Panc1 (cell line): Measurements from ENCODE around the gene CTAG2. TPM values are rescaled to one million over a fixed set of nuclear protein-coding genes. Genes with fewer than 3 reads are reported as not detected.

Source experiments
- ATAC-seq: fragments of 200-7000 bp; cut with Tn5 transposase; 2 replicates; pipeline ENCODE4 v1.9.1; 2020; ENCODE audit warnings: mild to moderate bottlenecking, moderate library complexity
- BruUV-seq: library from RNA; stranded (reverse); fragments of 400-500 nt; replicated peaks from 2 replicates; lab custom pipeline; 2021; lab: Mats Ljungman, UMichigan
- CTCF ChIA-PET: fragments of 300-600 bp; sonication (Branson Sonifier 250); formaldehyde crosslinking; loops from one replicate; lab custom pipeline; 2022; ENCODE audit warnings: antibody characterized with exemption; lab: Charles Lee
- POLR2A ChIA-PET: fragments of 300-600 bp; sonication (Branson Sonifier 250); formaldehyde crosslinking; loops from one replicate; lab custom pipeline; 2022; ENCODE audit warnings: antibody characterized with exemption; lab: Charles Lee
- DNase-seq: peaks from one replicate; pipeline ENCODE4 v3.0.0-alpha.2; 2010; ENCODE audit warnings: low read depth, low spot score
- H3K27ac ChIP-seq: 2 replicates; pipeline ENCODE4 v1.5.1; 2011; ENCODE audit warnings: mild to moderate bottlenecking, low read length, inconsistent platforms
- H3K27me3 ChIP-seq: fragments of 200-500 bp; sonication (Bioruptor generic); 2 replicates; pipeline ENCODE4 v1.6.0; 2014; ENCODE audit warnings: low read length, inconsistent platforms; ENCODE audit not compliant: control insufficient read depth, insufficient read depth
- H3K36me3 ChIP-seq: fragments of 200-500 bp; sonication (Bioruptor generic); 2 replicates; pipeline ENCODE4 v1.5.1; 2014; ENCODE audit warnings: inconsistent platforms, mild to moderate bottlenecking, low read length, moderate library complexity; ENCODE audit not compliant: control insufficient read depth, insufficient read depth
- H3K4me1 ChIP-seq: 2 replicates; pipeline ENCODE4 v1.5.1; 2011; ENCODE audit warnings: inconsistent platforms, mild to moderate bottlenecking, low read length, moderate library complexity; ENCODE audit not compliant: control insufficient read depth, insufficient read depth
- H3K4me3 ChIP-seq, 2 experiments: 2 replicates each; pipeline ENCODE4 v1.5.1; 2011 to 2012; ENCODE audit warnings: low read depth in 2 of 2, low read length in 2 of 2, mild to moderate bottlenecking in 2 of 2, inconsistent platforms in 1 of 2, moderate library complexity in 1 of 2
- H3K9me3 ChIP-seq: fragments of 200-500 bp; sonication (Bioruptor generic); 2 replicates; pipeline ENCODE4 v1.5.1; 2014; ENCODE audit warnings: low read depth, mild to moderate bottlenecking, inconsistent platforms, low read length, moderate library complexity; ENCODE audit not compliant: control insufficient read depth, insufficient read depth
- POLR2AphosphoS5 ChIP-seq: IDR thresholded peaks from 2 replicates; pipeline ENCODE4 v1.6.1; 2012; ENCODE audit warnings: mild to moderate bottlenecking, low read depth, low read length, moderate library complexity
- SIN3A ChIP-seq: IDR thresholded peaks from 2 replicates; pipeline ENCODE4 v1.6.1; 2012; ENCODE audit warnings: low read depth, mild to moderate bottlenecking, low read length, moderate library complexity, borderline replicate concordance; ENCODE audit not compliant: insufficient read depth
- TCF7L2 ChIP-seq: IDR thresholded peaks from 2 replicates; pipeline ENCODE4 v1.6.1; 2011; ENCODE audit warnings: mild to moderate bottlenecking, low read depth, low read length, inconsistent platforms
- in situ Hi-C: cut with HindIII; loops from 2 replicates; pipeline ENCODE4 v1.10.0; 2016; ENCODE audit warnings: low sequenced_read_pairs, low pct_unique_long_range_greater_than_20kb
- intact Hi-C: fragments of 100-400 bp; cut with micrococcal nuclease; formaldehyde crosslinking; loops from one replicate; pipeline ENCODE4 v1.10.0; 2022; ENCODE audit not compliant: unreplicated experiment
- total RNA-seq: library from RNA; stranded (reverse); gene quantifications from one replicate; pipeline ENCODE4 v1.2.1, GENCODE V29; 2021; ENCODE audit not compliant: unreplicated experiment
- TF ChIP-seq, protein P1 (sequence below), 2 experiments: IDR thresholded peaks; 2 replicates each; pipeline ENCODE4 v1.6.1; 2011 to 2012; ENCODE audit warnings: low read depth in 2 of 2, control low read depth in 1 of 2, low read length in 1 of 2, mild to moderate bottlenecking in 1 of 2, moderate library complexity in 1 of 2; ENCODE audit not compliant: insufficient read depth in 1 of 2
- TF ChIP-seq, protein P2 (sequence below): fragments of 450-650 bp; IDR thresholded peaks from 2 replicates; pipeline ENCODE4 v1.5.1; 2017; ENCODE audit warnings: mild to moderate bottlenecking

The CTAG2 gene
- total RNA-seq, 1 experiment from 2014 or later, result not detected

DNA sequence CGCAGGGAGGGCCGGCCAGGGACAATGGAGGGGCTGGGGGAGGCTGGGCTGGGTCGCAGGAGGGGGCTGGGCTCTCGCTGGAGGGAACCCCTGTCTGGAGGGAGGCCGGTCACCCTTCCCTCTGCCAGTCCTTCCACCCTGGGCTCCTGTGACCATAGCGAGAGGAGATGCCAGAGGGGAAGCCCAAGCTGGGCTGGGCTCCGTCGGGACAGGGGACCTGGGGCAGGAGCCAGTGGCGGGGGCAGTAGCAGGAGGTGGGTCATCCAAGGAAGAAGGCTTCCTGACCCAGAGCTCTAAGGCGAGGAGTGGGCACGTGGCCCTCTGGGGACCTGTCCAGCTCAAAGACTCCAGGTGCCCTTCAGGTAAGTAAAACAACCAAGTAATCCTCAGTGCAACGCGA, 51.2 kb downstream of the CTAG2 start:
- no TSS peak for BruUV-seq
- intact Hi-C loops, result no loop called here
- ChIA-PET POLR2A (no interaction called here), CTCF (no interaction called here)
- Histone ChIP-seq H3K4me1 (peaks cover 15% of the 10 kb centered on the region), H3K9me3 (no peaks in the 10 kb centered on the region), H3K27me3 (no peaks in the 10 kb centered on the region), H3K36me3 (no peaks in the 10 kb centered on the region), H3K4me3 (no peak overlapping the region), H3K27ac (0 out of 2 replicates have a peak overlapping the region, but pooled peaks have one; percentile 18)
- TF ChIP-seq SIN3A, result no peak
- TF ChIP-seq, protein P1, sequence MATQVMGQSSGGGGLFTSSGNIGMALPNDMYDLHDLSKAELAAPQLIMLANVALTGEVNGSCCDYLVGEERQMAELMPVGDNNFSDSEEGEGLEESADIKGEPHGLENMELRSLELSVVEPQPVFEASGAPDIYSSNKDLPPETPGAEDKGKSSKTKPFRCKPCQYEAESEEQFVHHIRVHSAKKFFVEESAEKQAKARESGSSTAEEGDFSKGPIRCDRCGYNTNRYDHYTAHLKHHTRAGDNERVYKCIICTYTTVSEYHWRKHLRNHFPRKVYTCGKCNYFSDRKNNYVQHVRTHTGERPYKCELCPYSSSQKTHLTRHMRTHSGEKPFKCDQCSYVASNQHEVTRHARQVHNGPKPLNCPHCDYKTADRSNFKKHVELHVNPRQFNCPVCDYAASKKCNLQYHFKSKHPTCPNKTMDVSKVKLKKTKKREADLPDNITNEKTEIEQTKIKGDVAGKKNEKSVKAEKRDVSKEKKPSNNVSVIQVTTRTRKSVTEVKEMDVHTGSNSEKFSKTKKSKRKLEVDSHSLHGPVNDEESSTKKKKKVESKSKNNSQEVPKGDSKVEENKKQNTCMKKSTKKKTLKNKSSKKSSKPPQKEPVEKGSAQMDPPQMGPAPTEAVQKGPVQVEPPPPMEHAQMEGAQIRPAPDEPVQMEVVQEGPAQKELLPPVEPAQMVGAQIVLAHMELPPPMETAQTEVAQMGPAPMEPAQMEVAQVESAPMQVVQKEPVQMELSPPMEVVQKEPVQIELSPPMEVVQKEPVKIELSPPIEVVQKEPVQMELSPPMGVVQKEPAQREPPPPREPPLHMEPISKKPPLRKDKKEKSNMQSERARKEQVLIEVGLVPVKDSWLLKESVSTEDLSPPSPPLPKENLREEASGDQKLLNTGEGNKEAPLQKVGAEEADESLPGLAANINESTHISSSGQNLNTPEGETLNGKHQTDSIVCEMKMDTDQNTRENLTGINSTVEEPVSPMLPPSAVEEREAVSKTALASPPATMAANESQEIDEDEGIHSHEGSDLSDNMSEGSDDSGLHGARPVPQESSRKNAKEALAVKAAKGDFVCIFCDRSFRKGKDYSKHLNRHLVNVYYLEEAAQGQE (IDR thresholded peaks at IDR 0.05; ENCODE audit: insufficient read depth in 1 of 2, low read depth in 2 of 2, low read length in 1 of 2), result no peak
- TF ChIP-seq, protein P2, sequence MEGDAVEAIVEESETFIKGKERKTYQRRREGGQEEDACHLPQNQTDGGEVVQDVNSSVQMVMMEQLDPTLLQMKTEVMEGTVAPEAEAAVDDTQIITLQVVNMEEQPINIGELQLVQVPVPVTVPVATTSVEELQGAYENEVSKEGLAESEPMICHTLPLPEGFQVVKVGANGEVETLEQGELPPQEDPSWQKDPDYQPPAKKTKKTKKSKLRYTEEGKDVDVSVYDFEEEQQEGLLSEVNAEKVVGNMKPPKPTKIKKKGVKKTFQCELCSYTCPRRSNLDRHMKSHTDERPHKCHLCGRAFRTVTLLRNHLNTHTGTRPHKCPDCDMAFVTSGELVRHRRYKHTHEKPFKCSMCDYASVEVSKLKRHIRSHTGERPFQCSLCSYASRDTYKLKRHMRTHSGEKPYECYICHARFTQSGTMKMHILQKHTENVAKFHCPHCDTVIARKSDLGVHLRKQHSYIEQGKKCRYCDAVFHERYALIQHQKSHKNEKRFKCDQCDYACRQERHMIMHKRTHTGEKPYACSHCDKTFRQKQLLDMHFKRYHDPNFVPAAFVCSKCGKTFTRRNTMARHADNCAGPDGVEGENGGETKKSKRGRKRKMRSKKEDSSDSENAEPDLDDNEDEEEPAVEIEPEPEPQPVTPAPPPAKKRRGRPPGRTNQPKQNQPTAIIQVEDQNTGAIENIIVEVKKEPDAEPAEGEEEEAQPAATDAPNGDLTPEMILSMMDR, result no peak
- TF ChIP-seq POLR2AphosphoS5, result no peak
- TF ChIP-seq TCF7L2, result no peak
- ATAC-seq (no peak), DNase-seq (no peak)
- in situ Hi-C loops, result no loop called here

Other genes with a start within 250 kb of the CTAG2 start
- 60.4 TPM for gene DNASE1L1, start 244.3 kb downstream of the CTAG2 start, total RNA-seq
- 113 TPM for gene TAFAZZIN, start 242.0 kb downstream of the CTAG2 start, total RNA-seq
- gene ATP6AP1, start 224.9 kb downstream of the CTAG2 start, total RNA-seq, result 221 TPM
- gene GDI1, start 216.4 kb downstream of the CTAG2 start, total RNA-seq, result 317 TPM
- 225 TPM for gene FAM50A, start 209.4 kb downstream of the CTAG2 start, total RNA-seq
- gene PLXNA3, start 195.3 kb downstream of the CTAG2 start, total RNA-seq, result 128 TPM
- gene LAGE3, start 174.3 kb downstream of the CTAG2 start, total RNA-seq, result 175 TPM
- gene UBL4A, start 167.0 kb downstream of the CTAG2 start, total RNA-seq, result 65.4 TPM
- 64.1 TPM for gene SLC10A3, start 162.9 kb downstream of the CTAG2 start, total RNA-seq
- 88.8 TPM for gene FAM3A, start 137.3 kb downstream of the CTAG2 start, total RNA-seq
- gene G6PD, start 106.7 kb downstream of the CTAG2 start, total RNA-seq, result 615 TPM
- 76.3 TPM for gene IKBKG, start 106.0 kb downstream of the CTAG2 start, total RNA-seq
- not detected for gene CTAG1A, start 68.4 kb downstream of the CTAG2 start, total RNA-seq
- not detected for gene CTAG1B, start 34.3 kb downstream of the CTAG2 start, total RNA-seq
- gene GAB3, start 97.5 kb upstream of the CTAG2 start, total RNA-seq, result 8.2 TPM
- gene DKC1, start 109.3 kb upstream of the CTAG2 start, total RNA-seq, result 179 TPM
- 89.3 TPM for gene MPP1, start 151.9 kb upstream of the CTAG2 start, total RNA-seq
- gene SMIM9, start 181.1 kb upstream of the CTAG2 start, total RNA-seq, result not detected
- 122 TPM for gene F8A1, start 232.8 kb upstream of the CTAG2 start, total RNA-seq